ENCODE measurements around the gene AQR. TPM values are rescaled to one million over a fixed set of nuclear protein-coding genes. Genes with fewer than 3 reads are reported as not detected.
A peak's percentile ranks its signal among the peaks of the same experiment; 100 is the strongest.

The AQR gene
- total RNA-seq, 1 experiment from 2014 or later: 54.4 TPM

GRCh38 chr15:35000511-35000910, 31.0 kb upstream of the AQR start:
- H4K5ac ChIP-seq (ENCODE audit: insufficient read length, low read depth, low read length): no peak overlapping the region
- no peak overlapping the region for H2AFZ ChIP-seq (ENCODE audit: low read length)
- H3K27ac Mint-ChIP-seq: peak overlapping the region; percentile 74 to 94 (median 87); a peak in 5 of 7 replicates

More at GRCh38 chr15:35000511-35000910, 31.0 kb upstream of the AQR start:
- Histone ChIP-seq H4K8ac (replicated peaks; ENCODE audit: insufficient read length, low read depth, low read length) (no peak overlapping the region), H3K56ac (ENCODE audit: insufficient read length, low read depth, low read length) (no peak overlapping the region), H3K27ac (ENCODE audit: insufficient read length, low read depth, low read length) (no peak overlapping the region), H3K4me1 (ENCODE audit: insufficient read depth, low read length) (peaks cover 2% of the 10 kb centered on the region; the same call in 1 of the 2 replicates), H3K9ac (ENCODE audit: extremely low read depth, insufficient read length, low read length) (no peak overlapping the region), H2AK5ac (ENCODE audit: insufficient read length, low read length) (no peak overlapping the region), H3K14ac (ENCODE audit: insufficient read depth, low read length) (no peak overlapping the region), H4K91ac (ENCODE audit: insufficient read length, low read depth, low read length) (no peak overlapping the region), H2BK20ac (ENCODE audit: low read depth, low read length, poor library complexity, severe bottlenecking) (no peak overlapping the region), H3K79me1 (ENCODE audit: insufficient read depth, low read depth, low read length, poor library complexity, severe bottlenecking) (no peaks in the 10 kb centered on the region), H2BK120ac (ENCODE audit: low read depth, low read length, poor library complexity, severe bottlenecking) (no peak overlapping the region), H4K20me1 (ENCODE audit: control insufficient read depth, insufficient read depth, insufficient read length) (no peaks in the 10 kb centered on the region), H3T11ph (ENCODE audit: low read length) (no peak overlapping the region), H2BK5ac (ENCODE audit: insufficient read length, low read length) (no peak overlapping the region), H2BK15ac (ENCODE audit: low read depth, low read length) (no peak overlapping the region), H3K27me3 (ENCODE audit: insufficient read depth, low read length) (no peaks in the 10 kb centered on the region), H3K23ac (ENCODE audit: insufficient read length, low read depth, low read length) (no peak overlapping the region), H3K4ac (ENCODE audit: low read depth, low read length) (no peak overlapping the region), H3K9me3 (ENCODE audit: control insufficient read depth, low read depth, low read length) (no peaks in the 10 kb centered on the region), H3K23me2 (ENCODE audit: insufficient read length, low read depth, low read length, poor library complexity, severe bottlenecking) (no peaks in the 10 kb centered on the region), H3K18ac (ENCODE audit: insufficient read length, low read depth, low read length) (no peak overlapping the region), H3K79me2 (ENCODE audit: insufficient read depth, low read length) (no peaks in the 10 kb centered on the region), H3K4me2 (ENCODE audit: insufficient read depth, insufficient read length, low read length) (no peak overlapping the region), H2BK12ac (ENCODE audit: insufficient read length, low read depth, low read length) (no peak overlapping the region)
- no CpG with 5 or more reads among the region's 1 CpG for WGBS (ENCODE audit: extremely low coverage, insufficient read length, low lambda C conversion rate)
- peaks cover 21 to 25% of the 10 kb centered on the region in 2 experiments for H3K4me1 Mint-ChIP-seq
- H3K4me3 Mint-ChIP-seq: no peak overlapping the region
- H3K27me3 Mint-ChIP-seq (ENCODE audit: low read depth): no peaks in the 10 kb centered on the region; the same call in 1 of the 2 replicates
- TF ChIP-seq, protein P1, sequence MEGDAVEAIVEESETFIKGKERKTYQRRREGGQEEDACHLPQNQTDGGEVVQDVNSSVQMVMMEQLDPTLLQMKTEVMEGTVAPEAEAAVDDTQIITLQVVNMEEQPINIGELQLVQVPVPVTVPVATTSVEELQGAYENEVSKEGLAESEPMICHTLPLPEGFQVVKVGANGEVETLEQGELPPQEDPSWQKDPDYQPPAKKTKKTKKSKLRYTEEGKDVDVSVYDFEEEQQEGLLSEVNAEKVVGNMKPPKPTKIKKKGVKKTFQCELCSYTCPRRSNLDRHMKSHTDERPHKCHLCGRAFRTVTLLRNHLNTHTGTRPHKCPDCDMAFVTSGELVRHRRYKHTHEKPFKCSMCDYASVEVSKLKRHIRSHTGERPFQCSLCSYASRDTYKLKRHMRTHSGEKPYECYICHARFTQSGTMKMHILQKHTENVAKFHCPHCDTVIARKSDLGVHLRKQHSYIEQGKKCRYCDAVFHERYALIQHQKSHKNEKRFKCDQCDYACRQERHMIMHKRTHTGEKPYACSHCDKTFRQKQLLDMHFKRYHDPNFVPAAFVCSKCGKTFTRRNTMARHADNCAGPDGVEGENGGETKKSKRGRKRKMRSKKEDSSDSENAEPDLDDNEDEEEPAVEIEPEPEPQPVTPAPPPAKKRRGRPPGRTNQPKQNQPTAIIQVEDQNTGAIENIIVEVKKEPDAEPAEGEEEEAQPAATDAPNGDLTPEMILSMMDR (conservative IDR thresholded peaks at IDR 0.05): no peak
- no peaks in the 10 kb centered on the region for H3K36me3 Mint-ChIP-seq (ENCODE audit: insufficient read depth in 1 of 3, low read depth in 3 of 3)
- no peak for DNase-seq
- H3K9me3 Mint-ChIP-seq: no peaks in the 10 kb centered on the region; a peak in 1 of 5 replicates
